Upper lobe of left lung (tissue), 4 donors: Measurements from ENCODE around the gene IGFBP7.

ENCODE experiments used
- CTCF ChIP-seq, 6 experiments: fragments of 450-650 bp in 4 of 6; fragments of 200-600 bp in 2 of 6; sonication (generic) in 2 of 6; IDR thresholded peaks; one replicate each; pipeline ENCODE4 v1.5.1; 2016 to 2019; ENCODE audit warnings: antibody characterized with exemption in 6 of 6
- POLR2A ChIP-seq, 4 donors: fragments of 450-650 bp; IDR thresholded peaks; one replicate each; pipeline ENCODE4 v1.5.1; 2016 to 2017; ENCODE audit warnings: antibody characterized with exemption in 4 of 4, mild to moderate bottlenecking in 2 of 4

- TF ChIP-seq CTCF (IDR thresholded peaks at IDR 0.05): no peak
- TF ChIP-seq POLR2A (IDR thresholded peaks at IDR 0.05): no peak
These were observed 119.9 kb downstream of the IGFBP7 start for GRCh38 chr4:56990109-56990905.
